Immature natural killer cell (primary cell): ENCODE measurements around the gene RETREG1. TPM values are rescaled to one million over a fixed set of nuclear protein-coding genes. Genes with fewer than 3 reads are reported as not detected.
"Not testable (repeated sequence)": the region's sequence is repeated elsewhere in the genome, so short reads cannot be mapped to it uniquely, and the experiment has no call there.

Experiments
- DNase-seq, 3 donors: peaks; one replicate each; pipeline ENCODE4 v3.0.0; 2022; ENCODE audit warnings: mixed read lengths in 1 of 3
- H3K27ac Mint-ChIP-seq, 6 donors: one replicate each; pipeline ENCODE4 v1.8.0; 2020; ENCODE audit warnings: mixed read lengths in 6 of 6, mild to moderate bottlenecking in 5 of 6, inconsistent platforms in 4 of 6, moderate library complexity in 3 of 6
- H3K27me3 Mint-ChIP-seq, 3 donors: one replicate each; pipeline ENCODE4 v1.8.0; 2020 to 2021; ENCODE audit warnings: low read depth in 3 of 3, mild to moderate bottlenecking in 3 of 3, mixed read lengths in 3 of 3, moderate library complexity in 3 of 3, inconsistent platforms in 1 of 3
- H3K36me3 Mint-ChIP-seq, 3 donors: one replicate each; pipeline ENCODE4 v1.8.0; 2020; ENCODE audit warnings: mixed read lengths in 3 of 3, inconsistent platforms in 2 of 3, mild to moderate bottlenecking in 2 of 3
- H3K4me1 Mint-ChIP-seq, 2 donors: one replicate each; pipeline ENCODE4 v1.8.0; 2020; ENCODE audit warnings: inconsistent platforms in 2 of 2, mild to moderate bottlenecking in 2 of 2, mixed read lengths in 2 of 2, moderate library complexity in 1 of 2
- H3K4me3 Mint-ChIP-seq, 5 donors: one replicate each; pipeline ENCODE4 v1.8.0; 2020; ENCODE audit warnings: mild to moderate bottlenecking in 5 of 5, mixed read lengths in 5 of 5, inconsistent platforms in 3 of 5, moderate library complexity in 3 of 5
- H3K9me3 Mint-ChIP-seq, 6 donors: one replicate each; pipeline ENCODE4 v1.8.0; 2020; ENCODE audit warnings: mild to moderate bottlenecking in 6 of 6, mixed read lengths in 6 of 6, inconsistent platforms in 4 of 6, moderate library complexity in 3 of 6
- polyA plus RNA-seq, 3 donors: library from polyadenylated mRNA; unstranded; fragments of 300-500 nt; fragmentation: Illumina TruSeq; gene quantifications; one replicate each; pipeline ENCODE4 v1.2.3, GENCODE V29; 2021

Gene RETREG1
- polyA plus RNA-seq, 3 donors from 2014 or later: 2.8 to 5.6 (median 3.6) TPM

DNA sequence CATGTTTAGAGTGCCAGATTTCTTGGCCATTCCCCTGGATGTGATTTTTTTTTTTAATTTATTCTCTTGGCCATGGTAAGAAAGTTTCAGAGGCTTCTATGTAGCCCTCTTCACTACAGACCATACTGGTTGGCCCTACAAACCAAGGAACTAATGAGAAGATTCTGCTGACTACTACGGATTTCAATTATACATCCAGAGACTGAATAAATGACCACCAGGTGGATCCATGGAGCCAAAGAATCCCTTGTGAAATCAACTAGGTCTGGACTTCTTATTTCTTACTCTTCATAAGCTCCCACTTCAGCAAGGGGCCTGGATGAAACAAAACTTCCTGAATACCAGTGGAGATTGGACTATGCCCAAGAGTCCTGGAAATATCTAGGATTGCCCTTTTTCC is 178.8 kb downstream of the RETREG1 start:
- DNase-seq: no peak
- peaks cover 0 to 8% (median 6%) of the 10 kb centered on the region in 3 donors for H3K36me3 Mint-ChIP-seq
- H3K4me1 Mint-ChIP-seq: no peaks in the 10 kb centered on the region
- H3K27ac Mint-ChIP-seq: no peak overlapping the region
- H3K4me3 Mint-ChIP-seq: no peak overlapping the region
- H3K27me3 Mint-ChIP-seq: peaks cover 1 to 4% (median 4%) of the 10 kb centered on the region in 3 donors
- H3K9me3 Mint-ChIP-seq: peaks cover 0 to 1% (median 0%) of the 10 kb centered on the region in 6 donors

- H3K4me3 Mint-ChIP-seq, H3K36me3 Mint-ChIP-seq, H3K4me1 Mint-ChIP-seq, DNase-seq, H3K27me3 Mint-ChIP-seq, H3K9me3 Mint-ChIP-seq, H3K27ac Mint-ChIP-seq: not testable (repeated sequence)
Observed at GRCh38 chr5:16436065-16436682, 180.6 kb downstream of the RETREG1 start.

- Mint-ChIP-seq H3K36me3 (peaks cover 0 to 3% (median 0%) of the 10 kb centered on the region in 3 donors), H3K4me1 (no peaks in the 10 kb centered on the region)
Observed at GRCh38 chr5:16431490-16431889, 185.3 kb downstream of the RETREG1 start.

DNA sequence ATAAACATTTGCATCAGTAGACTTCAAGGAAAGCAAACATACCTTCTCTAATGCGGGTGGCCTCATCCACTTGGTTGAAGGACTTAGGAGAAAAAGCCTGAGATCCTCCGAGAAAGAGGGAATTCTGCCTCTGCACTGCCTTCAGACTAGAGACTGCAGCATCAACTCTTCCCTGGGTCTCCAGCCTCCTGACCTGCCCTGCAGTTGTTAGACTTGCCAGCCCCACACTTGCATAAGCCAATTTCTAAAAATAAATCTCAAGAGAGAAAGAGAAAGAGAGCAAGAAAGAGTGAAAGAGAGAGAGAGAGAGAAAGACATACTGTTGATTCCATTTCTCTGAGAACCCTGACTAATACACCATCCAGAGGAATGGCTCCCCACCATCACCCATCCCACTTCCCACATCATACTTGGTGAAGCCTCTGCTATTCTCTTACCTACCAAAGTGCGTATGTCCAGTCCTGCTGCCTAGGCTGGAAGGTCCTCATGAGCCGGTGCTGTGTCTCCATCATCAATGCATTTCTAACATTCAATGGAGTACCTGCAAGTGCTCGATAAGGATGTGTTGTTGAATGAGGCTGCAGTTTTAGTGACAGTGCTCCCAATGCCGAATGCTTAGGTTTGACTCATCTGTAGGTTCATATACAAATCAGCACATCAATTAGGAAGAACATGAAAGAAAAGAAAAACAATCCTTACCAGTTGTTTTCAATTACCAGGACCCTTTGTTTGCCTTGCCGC is 186.3 kb downstream of the RETREG1 start:
- Mint-ChIP-seq H3K27ac (no peak overlapping the region), H3K4me3 (no peak overlapping the region), H3K27me3 (peaks cover 4 to 5% (median 4%) of the 10 kb centered on the region in 3 donors), H3K9me3 (no peaks in the 10 kb centered on the region), H3K4me1 (no peaks in the 10 kb centered on the region), H3K36me3 (peaks cover 0 to 3% (median 0%) of the 10 kb centered on the region in 3 donors)
- DNase-seq: no peak

More at GRCh38 chr5:16431490-16431889, 185.3 kb downstream of the RETREG1 start:
- Mint-ChIP-seq H3K9me3 (no peaks in the 10 kb centered on the region), H3K27me3 (peaks cover 4 to 6% (median 5%) of the 10 kb centered on the region in 3 donors), H3K27ac (no peak overlapping the region), H3K4me3 (no peak overlapping the region)
- DNase-seq: no peak

DNA sequence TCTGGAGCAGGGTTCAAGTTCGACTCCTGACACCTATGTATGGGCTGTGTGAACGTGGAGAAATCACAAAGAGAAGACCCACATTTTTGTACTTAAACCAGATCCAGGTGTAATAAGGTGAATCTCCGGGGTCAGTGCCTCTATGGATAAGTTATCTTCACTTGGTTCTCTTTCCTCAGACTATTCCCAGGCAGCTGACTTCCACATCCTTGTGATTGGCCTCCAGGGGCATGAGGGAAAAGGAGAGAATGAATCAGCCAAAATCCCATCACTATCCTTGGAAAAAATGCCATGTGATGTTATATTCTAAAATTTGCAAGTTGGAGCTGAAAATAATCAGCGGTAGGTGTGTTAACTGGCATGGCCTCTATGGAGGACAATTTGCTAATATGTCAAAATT is 188.4 kb downstream of the RETREG1 start:
- Mint-ChIP-seq H3K27ac (no peak overlapping the region), H3K9me3 (no peaks in the 10 kb centered on the region), H3K4me1 (no peaks in the 10 kb centered on the region), H3K36me3 (peaks cover 0 to 3% (median 0%) of the 10 kb centered on the region in 3 donors), H3K4me3 (no peak overlapping the region), H3K27me3 (peaks cover 2 to 7% (median 3%) of the 10 kb centered on the region in 3 donors)
- no peak for DNase-seq

- no peak for DNase-seq
- H3K4me1 Mint-ChIP-seq: no peaks in the 10 kb centered on the region
- H3K27me3 Mint-ChIP-seq: peaks cover 3 to 4% (median 4%) of the 10 kb centered on the region in 3 donors
- no peaks in the 10 kb centered on the region for H3K9me3 Mint-ChIP-seq
- no peak overlapping the region for H3K27ac Mint-ChIP-seq
- H3K4me3 Mint-ChIP-seq: no peak overlapping the region
- peaks cover 0 to 3% (median 0%) of the 10 kb centered on the region in 3 donors for H3K36me3 Mint-ChIP-seq
Observed at GRCh38 chr5:16427587-16427986, 189.2 kb downstream of the RETREG1 start.

Other genes starting within 250 kb of the RETREG1 start
- 10 to 100 TPM; 56.9 to 57.8 (median 57.2) TPM for gene ZNF622, start 151.2 kb downstream of the RETREG1 start, polyA plus RNA-seq